Liver (tissue), 9 donors: Measurements from ENCODE around the gene NIF3L1. TPM values are rescaled to one million over a fixed set of nuclear protein-coding genes. Genes with fewer than 3 reads are reported as not detected.

Experiments
- DNase-seq: peaks from one replicate; pipeline ENCODE4 v3.0.0-alpha.2; 2017; ENCODE audit warnings: low spot score
- H3K27ac ChIP-seq, 2 donors: one replicate each; pipeline ENCODE4 v1.7.0; 2013; ENCODE audit warnings: inconsistent platforms in 2 of 2, low read length in 2 of 2, control low read depth in 1 of 2, low read depth in 1 of 2, mild to moderate bottlenecking in 1 of 2
- H3K27me3 ChIP-seq, 4 donors: one replicate each; pipeline versions ENCODE4 v1.6.1 to v1.7.0; 2013; ENCODE audit warnings: low read length in 3 of 4, inconsistent platforms in 1 of 4, mild to moderate bottlenecking in 1 of 4, moderate library complexity in 1 of 4; ENCODE audit not compliant: control insufficient read depth in 4 of 4, insufficient read depth in 4 of 4
- H3K36me3 ChIP-seq, 4 donors: one replicate each; pipeline versions ENCODE4 v1.6.1 to v1.7.0; 2013; ENCODE audit warnings: low read length in 3 of 4, mild to moderate bottlenecking in 3 of 4, low read depth in 1 of 4, moderate library complexity in 1 of 4; ENCODE audit not compliant: control insufficient read depth in 4 of 4, insufficient read depth in 3 of 4
- H3K4me1 ChIP-seq, 4 donors: one replicate each; pipeline versions ENCODE4 v1.6.1 to v1.7.0; 2013; ENCODE audit warnings: low read length in 3 of 4, mild to moderate bottlenecking in 3 of 4, moderate library complexity in 1 of 4; ENCODE audit not compliant: control insufficient read depth in 4 of 4, insufficient read depth in 4 of 4
- H3K4me3 ChIP-seq, 3 donors: one replicate each; pipeline versions ENCODE4 v1.6.1 to v1.7.0; 2013; ENCODE audit warnings: low read length in 3 of 3, control low read depth in 1 of 3, low read depth in 1 of 3, mild to moderate bottlenecking in 1 of 3
- H3K9ac ChIP-seq, 2 donors: one replicate each; pipeline ENCODE4 v1.7.0; 2013; ENCODE audit warnings: low read length in 2 of 2, mild to moderate bottlenecking in 2 of 2, moderate library complexity in 2 of 2, control low read depth in 1 of 2, low read depth in 1 of 2
- H3K9me3 ChIP-seq, 4 donors: one replicate each; pipeline versions ENCODE4 v1.6.1 to v1.7.0; 2013; ENCODE audit warnings: low read length in 3 of 4; ENCODE audit not compliant: control insufficient read depth in 4 of 4
- ATF3 ChIP-seq: IDR thresholded peaks from 2 replicates; pipeline ENCODE4 v1.6.1; 2016; ENCODE audit warnings: antibody characterized with exemption
- CTCF ChIP-seq: fragments of 150-350 bp; IDR thresholded peaks from 2 replicates; pipeline ENCODE4 v1.5.1; 2017; ENCODE audit warnings: improper control_type of control experiment, low read depth, low read length; ENCODE audit not compliant: missing input control
- EGR1 ChIP-seq, 2 donors: IDR thresholded peaks; 2 replicates each; pipeline ENCODE4 v1.6.1; 2016 to 2018; ENCODE audit warnings: antibody characterized with exemption in 2 of 2, low read depth in 2 of 2
- FOXA1 ChIP-seq: IDR thresholded peaks from 2 replicates; pipeline ENCODE4 v1.6.1; 2016; ENCODE audit warnings: antibody characterized with exemption
- FOXA2 ChIP-seq: IDR thresholded peaks from 2 replicates; pipeline ENCODE4 v1.6.1; 2016; ENCODE audit warnings: antibody characterized with exemption
- GABPA ChIP-seq, 2 donors: IDR thresholded peaks in 1 of 2; conservative IDR thresholded peaks in 1 of 2; 2 replicates each; pipeline ENCODE4 v1.6.1; 2016; ENCODE audit warnings: antibody characterized with exemption in 2 of 2, mild to moderate bottlenecking in 1 of 2, moderate library complexity in 1 of 2
- HNF4A ChIP-seq, 2 donors: conservative IDR thresholded peaks; 2 replicates each; pipeline ENCODE4 v1.6.1; 2016; ENCODE audit warnings: antibody characterized with exemption in 2 of 2, mild to moderate bottlenecking in 2 of 2
- HNF4G ChIP-seq: IDR thresholded peaks from 2 replicates; pipeline ENCODE4 v1.6.1; 2016; ENCODE audit warnings: antibody characterized with exemption
- JUND ChIP-seq, 2 donors: IDR thresholded peaks; 2 replicates each; pipeline ENCODE4 v1.6.1; 2016; ENCODE audit warnings: antibody characterized with exemption in 2 of 2
- MAX ChIP-seq: IDR thresholded peaks from 2 replicates; pipeline ENCODE4 v1.6.1; 2016; ENCODE audit warnings: antibody characterized with exemption
- NR2F2 ChIP-seq: IDR thresholded peaks from 2 replicates; pipeline ENCODE4 v1.6.1; 2016; ENCODE audit warnings: antibody characterized with exemption
- RAD21 ChIP-seq, 2 donors: IDR thresholded peaks; 2 replicates each; pipeline ENCODE4 v1.6.1; 2016; ENCODE audit warnings: antibody characterized with exemption in 2 of 2, mild to moderate bottlenecking in 2 of 2
- RXRA ChIP-seq, 2 donors: IDR thresholded peaks; 2 replicates each; pipeline ENCODE4 v1.6.1; 2017 to 2018; ENCODE audit warnings: antibody characterized with exemption in 2 of 2, mild to moderate bottlenecking in 1 of 2
- SP1 ChIP-seq: IDR thresholded peaks from 2 replicates; pipeline ENCODE4 v1.6.1; 2018; ENCODE audit warnings: antibody characterized with exemption, mild to moderate bottlenecking
- TAF1 ChIP-seq: conservative IDR thresholded peaks from 2 replicates; pipeline ENCODE4 v1.6.1; 2016; ENCODE audit warnings: antibody characterized with exemption, mild to moderate bottlenecking
- YY1 ChIP-seq: IDR thresholded peaks from 2 replicates; pipeline ENCODE4 v1.6.1; 2016; ENCODE audit warnings: antibody characterized with exemption, mild to moderate bottlenecking
- WGBS: extraction: QIAGEN DNeasy Blood & Tissue Kit; methylation state at CpG from one replicate; pipeline ENCODE4 v1.1.7; 2013; 5-methylcytosine and 5-hydroxymethylcytosine counted together
- polyA plus RNA-seq, 2 donors: library from polyadenylated mRNA; stranded (reverse) in 1 of 2; unstranded in 1 of 2; fragments of 200-250 nt in 1 of 2; fragments of >200 nt in 1 of 2; fragmentation: Nextera tagmentation in 1 of 2; extraction: Ambion mirVana in 1 of 2; gene quantifications; one replicate each; pipeline versions ENCODE4 v1.2.1 to v1.2.3, GENCODE V29; 2013 to 2015
- total RNA-seq, 2 donors: library from RNA; depleted of rRNA; stranded (reverse); fragments of >200 nt; gene quantifications; one replicate each; pipeline ENCODE4 v1.2.3, GENCODE V29; 2014
- TF ChIP-seq, protein P1 (sequence below): IDR thresholded peaks from 2 replicates; pipeline ENCODE4 v1.6.1; 2016; ENCODE audit warnings: antibody characterized with exemption
- TF ChIP-seq, protein P2 (sequence below): IDR thresholded peaks from 2 replicates; pipeline ENCODE4 v1.6.1; 2016; ENCODE audit warnings: antibody characterized with exemption, mild to moderate bottlenecking
- donor health status: healthy.
- donor health status: healthy.
- donor health status: healthy.
- donor health status: healthy.
- donor health status: healthy.

Gene NIF3L1, protein sequence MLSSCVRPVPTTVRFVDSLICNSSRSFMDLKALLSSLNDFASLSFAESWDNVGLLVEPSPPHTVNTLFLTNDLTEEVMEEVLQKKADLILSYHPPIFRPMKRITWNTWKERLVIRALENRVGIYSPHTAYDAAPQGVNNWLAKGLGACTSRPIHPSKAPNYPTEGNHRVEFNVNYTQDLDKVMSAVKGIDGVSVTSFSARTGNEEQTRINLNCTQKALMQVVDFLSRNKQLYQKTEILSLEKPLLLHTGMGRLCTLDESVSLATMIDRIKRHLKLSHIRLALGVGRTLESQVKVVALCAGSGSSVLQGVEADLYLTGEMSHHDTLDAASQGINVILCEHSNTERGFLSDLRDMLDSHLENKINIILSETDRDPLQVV
- 10 to 100 TPM; 19.0 to 20.7 TPM for total RNA-seq
- 10 to 100 TPM; 13.2 to 14.0 TPM for polyA plus RNA-seq

DNA sequence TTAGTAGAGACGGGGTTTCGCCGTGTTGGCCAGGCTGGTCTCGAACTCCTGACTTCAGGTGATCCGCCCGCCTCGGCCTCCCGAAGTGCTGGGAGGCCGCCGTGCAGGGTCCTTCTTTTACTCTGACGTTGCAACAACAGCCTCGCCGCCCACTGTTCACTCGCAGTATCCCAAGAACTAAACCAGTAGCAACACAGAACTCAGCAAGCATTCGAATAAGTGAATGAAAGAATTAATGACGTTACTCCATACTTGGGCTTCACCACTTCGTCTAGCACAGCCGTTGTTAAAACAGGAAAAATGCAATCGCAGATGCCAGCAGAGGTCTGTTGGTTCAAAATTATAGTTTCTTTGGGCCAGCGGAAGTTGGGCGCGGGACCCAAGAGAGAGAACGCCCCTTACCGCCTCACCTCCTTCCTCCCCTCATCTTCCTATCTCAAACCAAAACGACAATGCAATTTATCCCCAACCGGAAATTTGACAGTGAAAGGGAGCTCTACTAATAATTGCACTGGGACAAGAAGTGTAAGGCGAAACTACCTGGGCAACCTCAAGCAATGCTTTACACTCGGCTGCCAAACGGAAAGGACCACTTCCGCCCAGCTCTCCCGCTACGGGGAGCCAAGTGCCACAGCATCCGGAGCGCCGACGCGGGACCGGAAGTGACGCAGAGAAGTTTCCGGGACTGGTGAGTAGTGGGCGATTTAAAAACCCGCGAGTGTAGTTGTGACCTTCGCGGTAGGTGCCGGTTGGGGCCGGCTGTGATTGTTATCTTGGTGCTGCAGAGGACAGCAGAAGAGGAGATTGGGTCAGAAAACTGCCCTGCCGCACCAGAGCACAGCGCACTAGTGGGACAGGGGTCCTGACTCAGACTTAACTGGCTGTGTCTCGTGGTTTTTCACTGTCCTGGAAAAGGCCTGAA, at the start of gene NIF3L1, which contains the start of gene PPIL3:
NIF3L1 (plus strand) TSS at position 668 of the 922 bp plus-strand sequence. CDS start 2,573 bp downstream, outside the sequence.
PPIL3 (minus strand) TSS at position 374 of the 922 bp plus-strand sequence. CDS start 1,462 bp downstream, outside the sequence.
- peak within 1 kb of the TSS; percentile 86 to 93 for H3K27ac ChIP-seq
- DNase-seq: peak; percentile 95
- H3K4me1 ChIP-seq: peaks cover 5 to 16% (median 12%) of the 10 kb centered on the region in 4 donors
- under 1% methylated on average over 50 of the region's 50 CpGs for WGBS
- peak within 1 kb of the TSS; percentile 92 to 99 for H3K9ac ChIP-seq
- H3K9me3 ChIP-seq: no peaks in the 10 kb centered on the region
- peak within 1 kb of the TSS; percentile 62 to 99 (median 96) for H3K4me3 ChIP-seq
- H3K36me3 ChIP-seq: peaks cover under 1 to 7% (median 4%) of the 10 kb centered on the region in 4 donors
- H3K27me3 ChIP-seq: no peaks in the 10 kb centered on the region
- TF ChIP-seq NR2F2 (no peak), ATF3 (no peak), TAF1 (peak; percentile 71), HNF4G (no peak), YY1 (peak; percentile 51), HNF4A (conservative IDR thresholded peaks at IDR 0.05) (no peak), RAD21 (IDR thresholded peaks at IDR 0.05) (peak in 1 of 2 donors; percentile 38), JUND (IDR thresholded peaks at IDR 0.05) (peak; percentile 39 to 44), RXRA (IDR thresholded peaks at IDR 0.05) (peak; percentile 33 to 63), FOXA2 (peak; percentile 5), FOXA1 (peak; percentile 26), CTCF (no peak), SP1 (peak; percentile 77), MAX (peak; percentile 82), GABPA (IDR thresholded peaks at IDR 0.05 in 1 of 2, conservative IDR thresholded peaks at IDR 0.05 in 1 of 2) (peak; percentile 99 to 100), EGR1 (IDR thresholded peaks at IDR 0.05; ENCODE audit: low read depth in 2 of 2) (peak; percentile 65)
- TF ChIP-seq, protein P1, sequence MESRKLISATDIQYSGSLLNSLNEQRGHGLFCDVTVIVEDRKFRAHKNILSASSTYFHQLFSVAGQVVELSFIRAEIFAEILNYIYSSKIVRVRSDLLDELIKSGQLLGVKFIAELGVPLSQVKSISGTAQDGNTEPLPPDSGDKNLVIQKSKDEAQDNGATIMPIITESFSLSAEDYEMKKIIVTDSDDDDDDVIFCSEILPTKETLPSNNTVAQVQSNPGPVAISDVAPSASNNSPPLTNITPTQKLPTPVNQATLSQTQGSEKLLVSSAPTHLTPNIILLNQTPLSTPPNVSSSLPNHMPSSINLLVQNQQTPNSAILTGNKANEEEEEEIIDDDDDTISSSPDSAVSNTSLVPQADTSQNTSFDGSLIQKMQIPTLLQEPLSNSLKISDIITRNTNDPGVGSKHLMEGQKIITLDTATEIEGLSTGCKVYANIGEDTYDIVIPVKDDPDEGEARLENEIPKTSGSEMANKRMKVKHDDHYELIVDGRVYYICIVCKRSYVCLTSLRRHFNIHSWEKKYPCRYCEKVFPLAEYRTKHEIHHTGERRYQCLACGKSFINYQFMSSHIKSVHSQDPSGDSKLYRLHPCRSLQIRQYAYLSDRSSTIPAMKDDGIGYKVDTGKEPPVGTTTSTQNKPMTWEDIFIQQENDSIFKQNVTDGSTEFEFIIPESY: no peak
- TF ChIP-seq, protein P2, sequence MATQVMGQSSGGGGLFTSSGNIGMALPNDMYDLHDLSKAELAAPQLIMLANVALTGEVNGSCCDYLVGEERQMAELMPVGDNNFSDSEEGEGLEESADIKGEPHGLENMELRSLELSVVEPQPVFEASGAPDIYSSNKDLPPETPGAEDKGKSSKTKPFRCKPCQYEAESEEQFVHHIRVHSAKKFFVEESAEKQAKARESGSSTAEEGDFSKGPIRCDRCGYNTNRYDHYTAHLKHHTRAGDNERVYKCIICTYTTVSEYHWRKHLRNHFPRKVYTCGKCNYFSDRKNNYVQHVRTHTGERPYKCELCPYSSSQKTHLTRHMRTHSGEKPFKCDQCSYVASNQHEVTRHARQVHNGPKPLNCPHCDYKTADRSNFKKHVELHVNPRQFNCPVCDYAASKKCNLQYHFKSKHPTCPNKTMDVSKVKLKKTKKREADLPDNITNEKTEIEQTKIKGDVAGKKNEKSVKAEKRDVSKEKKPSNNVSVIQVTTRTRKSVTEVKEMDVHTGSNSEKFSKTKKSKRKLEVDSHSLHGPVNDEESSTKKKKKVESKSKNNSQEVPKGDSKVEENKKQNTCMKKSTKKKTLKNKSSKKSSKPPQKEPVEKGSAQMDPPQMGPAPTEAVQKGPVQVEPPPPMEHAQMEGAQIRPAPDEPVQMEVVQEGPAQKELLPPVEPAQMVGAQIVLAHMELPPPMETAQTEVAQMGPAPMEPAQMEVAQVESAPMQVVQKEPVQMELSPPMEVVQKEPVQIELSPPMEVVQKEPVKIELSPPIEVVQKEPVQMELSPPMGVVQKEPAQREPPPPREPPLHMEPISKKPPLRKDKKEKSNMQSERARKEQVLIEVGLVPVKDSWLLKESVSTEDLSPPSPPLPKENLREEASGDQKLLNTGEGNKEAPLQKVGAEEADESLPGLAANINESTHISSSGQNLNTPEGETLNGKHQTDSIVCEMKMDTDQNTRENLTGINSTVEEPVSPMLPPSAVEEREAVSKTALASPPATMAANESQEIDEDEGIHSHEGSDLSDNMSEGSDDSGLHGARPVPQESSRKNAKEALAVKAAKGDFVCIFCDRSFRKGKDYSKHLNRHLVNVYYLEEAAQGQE: peak; percentile 94
